ENCODE data around the gene TRIP6. TPM values are rescaled to one million over a fixed set of nuclear protein-coding genes. Genes with fewer than 3 reads are reported as not detected.

The TRIP6 gene, protein sequence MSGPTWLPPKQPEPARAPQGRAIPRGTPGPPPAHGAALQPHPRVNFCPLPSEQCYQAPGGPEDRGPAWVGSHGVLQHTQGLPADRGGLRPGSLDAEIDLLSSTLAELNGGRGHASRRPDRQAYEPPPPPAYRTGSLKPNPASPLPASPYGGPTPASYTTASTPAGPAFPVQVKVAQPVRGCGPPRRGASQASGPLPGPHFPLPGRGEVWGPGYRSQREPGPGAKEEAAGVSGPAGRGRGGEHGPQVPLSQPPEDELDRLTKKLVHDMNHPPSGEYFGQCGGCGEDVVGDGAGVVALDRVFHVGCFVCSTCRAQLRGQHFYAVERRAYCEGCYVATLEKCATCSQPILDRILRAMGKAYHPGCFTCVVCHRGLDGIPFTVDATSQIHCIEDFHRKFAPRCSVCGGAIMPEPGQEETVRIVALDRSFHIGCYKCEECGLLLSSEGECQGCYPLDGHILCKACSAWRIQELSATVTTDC
- polyA plus RNA-seq (2013) = 36.4 TPM

DNA sequence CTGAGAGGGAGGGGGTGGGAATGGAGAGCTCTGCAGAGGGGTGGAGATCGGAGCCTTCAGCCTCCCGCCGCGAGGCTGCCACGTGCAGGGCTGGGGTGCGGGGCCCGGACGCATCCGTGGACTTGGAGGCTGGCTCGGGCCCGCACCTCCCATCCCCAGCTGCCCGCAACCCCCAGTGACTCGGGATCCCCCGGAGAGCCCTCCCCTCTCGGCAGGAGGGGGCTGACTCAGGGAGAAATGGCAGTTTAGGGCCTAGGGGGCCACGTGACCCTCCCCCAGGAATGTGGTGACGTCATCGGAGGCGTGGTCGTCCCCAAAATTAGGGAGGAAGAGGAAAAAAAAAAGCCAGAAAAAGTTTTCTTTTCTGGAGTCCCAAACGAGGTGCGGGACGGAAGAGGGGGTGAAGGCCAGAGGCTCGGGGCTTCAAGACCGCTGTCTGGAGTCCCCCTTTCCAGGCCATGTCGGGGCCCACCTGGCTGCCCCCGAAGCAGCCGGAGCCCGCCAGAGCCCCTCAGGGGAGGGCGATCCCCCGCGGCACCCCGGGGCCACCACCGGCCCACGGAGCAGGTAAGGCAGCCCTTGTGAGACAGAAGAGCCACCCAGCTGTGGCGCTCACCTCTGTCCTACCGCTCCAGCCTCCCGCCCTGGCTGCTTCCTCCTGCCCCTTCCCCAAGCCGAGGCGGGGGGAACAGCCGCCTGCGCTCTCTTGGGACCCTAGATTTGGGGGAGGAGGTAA is at the start of gene TRIP6:
Gene TRIP6 (plus strand): TSS at position 348 of the 736 bp plus-strand sequence. CDS start 111 bp downstream, at position 459.
- Histone ChIP-seq H3K9me3 (ENCODE audit: control extremely low read depth in 1 of 5, control insufficient read depth in 4 of 5, insufficient read depth in 2 of 5, low read depth in 1 of 5, low read length in 4 of 5) (no peaks in the 10 kb centered on the region), H3K36me3 (ENCODE audit: control insufficient read depth in 4 of 4, insufficient read depth in 4 of 4, low read length in 3 of 4) (peaks cover 7 to 29% (median 13%) of the 10 kb centered on the region in 4 experiments), H3K27ac (ENCODE audit: insufficient read depth in 1 of 2, low read depth in 1 of 2, low read length in 2 of 2, poor library complexity in 1 of 2, severe bottlenecking in 2 of 2) (peak within 1 kb of the TSS; percentile 84 to 91), H3K27me3 (replicated peaks in 2 of 5; ENCODE audit: control insufficient read depth in 4 of 5, insufficient read depth in 5 of 5, low read length in 4 of 5) (no peaks in the 10 kb centered on the region), H3K4me3 (ENCODE audit: control insufficient read depth in 1 of 7, extremely low read depth in 1 of 7, insufficient read depth in 4 of 7, low read depth in 2 of 7, low read length in 6 of 7) (peak within 1 kb of the TSS; percentile 45 to 88 (median 77)), H3K4me1 (ENCODE audit: control extremely low read depth in 1 of 4, control insufficient read depth in 4 of 4, insufficient read depth in 4 of 4, low read length in 3 of 4) (peaks cover 0 to 70% (median 41%) of the 10 kb centered on the region in 4 experiments)
- CTCF ChIA-PET = interaction anchor here (0.7 kb wide), 1 partner anchor 15 kb away, joined by 3 read pairs; the partner anchor contains the start of gene SLC12A9
- POLR2A ChIA-PET = interaction anchor here (0.6 kb wide), 1 partner anchor 268 kb away, joined by 5 read pairs; no protein-coding TSS in a partner anchor
- DNase-seq = peak; percentile 75 to 91 (median 84)
- 0% methylated on average over 21 of the region's 42 CpGs for WGBS (ENCODE audit: insufficient coverage)

DNA sequence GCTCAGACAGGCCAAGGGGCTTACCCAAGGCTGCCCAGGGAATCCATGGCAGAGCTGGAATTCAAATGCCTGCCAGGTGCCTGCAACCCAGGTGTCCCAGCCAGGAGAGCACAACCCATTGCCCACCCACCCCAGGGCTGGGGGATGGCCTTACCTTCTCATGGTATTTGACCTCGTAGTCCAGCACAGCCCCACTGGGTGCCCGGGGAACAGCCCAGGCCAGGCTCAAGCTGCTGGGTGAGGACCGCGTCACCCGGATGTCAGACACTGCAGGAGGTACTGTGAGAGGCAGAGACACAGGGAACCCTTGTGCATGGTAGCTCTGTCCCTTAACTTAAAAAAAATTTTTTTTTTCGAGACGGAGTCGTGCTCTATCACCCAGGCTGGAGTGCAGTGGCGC is 48.8 kb upstream of the TRIP6 start:
- DNase-seq = no peak
- whole genome bisulfite sequencing (ENCODE audit: insufficient coverage) = 100% methylated on average over 9 of the region's 9 CpGs
- H3K9me3 ChIP-seq (ENCODE audit: control extremely low read depth in 1 of 5, control insufficient read depth in 4 of 5, insufficient read depth in 2 of 5, low read depth in 1 of 5, low read length in 4 of 5) = no peaks in the 10 kb centered on the region
- H3K36me3 ChIP-seq (ENCODE audit: control insufficient read depth in 4 of 4, insufficient read depth in 4 of 4, low read length in 3 of 4) = peaks cover 0 to 27% (median 9%) of the 10 kb centered on the region in 4 experiments
- CTCF ChIA-PET = interaction anchor here (1.2 to 2.2 kb wide), 4 partner anchors 12 to 34 kb away, joined by 3 to 9 read pairs (median 5); no protein-coding TSS in a partner anchor
- no peak overlapping the region for H3K27ac ChIP-seq (ENCODE audit: insufficient read depth in 1 of 2, low read depth in 1 of 2, low read length in 2 of 2, poor library complexity in 1 of 2, severe bottlenecking in 2 of 2)
- no peaks in the 10 kb centered on the region for H3K27me3 ChIP-seq (replicated peaks in 2 of 5; ENCODE audit: control insufficient read depth in 4 of 5, insufficient read depth in 5 of 5, low read length in 4 of 5)
- H3K4me1 ChIP-seq (ENCODE audit: control extremely low read depth in 1 of 4, control insufficient read depth in 4 of 4, insufficient read depth in 4 of 4, low read length in 3 of 4) = peaks cover 0 to 7% (median 0%) of the 10 kb centered on the region in 4 experiments
- no peak overlapping the region for H3K4me3 ChIP-seq (ENCODE audit: control insufficient read depth in 1 of 7, extremely low read depth in 1 of 7, insufficient read depth in 4 of 7, low read depth in 2 of 7, low read length in 6 of 7)
- POLR2A ChIA-PET = no interaction called here

DNA sequence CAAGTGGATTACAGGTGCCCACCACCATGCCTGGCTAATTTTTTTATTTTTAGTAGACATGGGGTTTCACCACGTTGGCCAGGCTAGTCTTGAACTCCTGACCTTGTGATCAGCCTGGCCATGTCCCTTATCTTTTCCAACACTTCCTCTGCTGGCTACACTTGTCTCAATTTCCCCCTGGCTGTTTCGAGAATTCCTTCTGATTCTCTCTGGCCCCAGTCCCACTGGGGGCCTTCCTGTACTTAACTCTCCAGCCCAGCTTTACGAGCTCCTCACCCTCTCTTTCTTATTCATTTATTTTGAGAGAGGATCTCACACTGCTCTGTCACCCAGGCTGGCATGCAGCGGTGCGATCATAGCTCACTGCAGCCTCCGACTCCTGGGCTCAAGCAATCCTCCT is 48.4 kb upstream of the TRIP6 start:
- ChIA-PET POLR2A (interaction anchor here (0.8 kb wide), 1 partner anchor 91 kb away, joined by 4 read pairs; no protein-coding TSS in a partner anchor), CTCF (interaction anchor here (1.2 to 2.2 kb wide), 4 partner anchors 13 to 33 kb away, joined by 3 to 9 read pairs (median 5); no protein-coding TSS in a partner anchor)
- H3K27ac ChIP-seq (ENCODE audit: insufficient read depth in 1 of 2, low read depth in 1 of 2, low read length in 2 of 2, poor library complexity in 1 of 2, severe bottlenecking in 2 of 2) = no peak overlapping the region
- H3K9me3 ChIP-seq (ENCODE audit: control extremely low read depth in 1 of 5, control insufficient read depth in 4 of 5, insufficient read depth in 2 of 5, low read depth in 1 of 5, low read length in 4 of 5) = no peaks in the 10 kb centered on the region
- peaks cover 0 to 27% (median 9%) of the 10 kb centered on the region in 4 experiments for H3K36me3 ChIP-seq (ENCODE audit: control insufficient read depth in 4 of 4, insufficient read depth in 4 of 4, low read length in 3 of 4)
- H3K4me1 ChIP-seq (ENCODE audit: control extremely low read depth in 1 of 4, control insufficient read depth in 4 of 4, insufficient read depth in 4 of 4, low read length in 3 of 4) = peaks cover 0 to 3% (median 0%) of the 10 kb centered on the region in 4 experiments
- no peak overlapping the region for H3K4me3 ChIP-seq (ENCODE audit: control insufficient read depth in 1 of 7, extremely low read depth in 1 of 7, insufficient read depth in 4 of 7, low read depth in 2 of 7, low read length in 6 of 7)
- DNase-seq = no peak
- WGBS (ENCODE audit: insufficient coverage) = 97% methylated on average over 6 of the region's 6 CpGs
- no peaks in the 10 kb centered on the region for H3K27me3 ChIP-seq (replicated peaks in 2 of 5; ENCODE audit: control insufficient read depth in 4 of 5, insufficient read depth in 5 of 5, low read length in 4 of 5)

DNA sequence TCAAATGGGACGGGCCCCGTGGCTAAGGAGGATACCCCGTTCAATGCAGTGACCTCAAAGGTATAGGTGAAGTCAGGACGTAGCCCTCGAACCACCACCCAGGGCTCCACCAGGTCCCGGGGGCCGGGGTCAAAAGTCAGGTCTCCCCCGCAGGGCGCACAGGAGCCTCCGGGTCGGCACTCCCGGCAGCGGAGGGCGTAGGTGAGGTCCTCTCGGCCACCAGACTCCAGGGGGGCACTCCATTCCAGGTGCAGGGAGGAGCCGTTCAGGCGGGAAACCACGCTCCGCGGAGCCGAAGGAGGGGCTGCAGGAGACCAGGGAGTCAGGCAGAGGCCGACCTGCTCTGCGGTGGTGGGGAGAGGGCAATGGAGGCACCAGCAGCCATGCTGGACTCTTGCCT is 47.6 kb upstream of the TRIP6 start:
- 98% methylated on average over 20 of the region's 23 CpGs for WGBS (ENCODE audit: insufficient coverage)
- Histone ChIP-seq H3K36me3 (ENCODE audit: control insufficient read depth in 4 of 4, insufficient read depth in 4 of 4, low read length in 3 of 4) (peaks cover 0 to 25% (median 8%) of the 10 kb centered on the region in 4 experiments), H3K9me3 (ENCODE audit: control extremely low read depth in 1 of 5, control insufficient read depth in 4 of 5, insufficient read depth in 2 of 5, low read depth in 1 of 5, low read length in 4 of 5) (no peaks in the 10 kb centered on the region), H3K4me1 (ENCODE audit: control extremely low read depth in 1 of 4, control insufficient read depth in 4 of 4, insufficient read depth in 4 of 4, low read length in 3 of 4) (no peaks in the 10 kb centered on the region), H3K4me3 (ENCODE audit: control insufficient read depth in 1 of 7, extremely low read depth in 1 of 7, insufficient read depth in 4 of 7, low read depth in 2 of 7, low read length in 6 of 7) (no peak overlapping the region), H3K27me3 (replicated peaks in 2 of 5; ENCODE audit: control insufficient read depth in 4 of 5, insufficient read depth in 5 of 5, low read length in 4 of 5) (no peaks in the 10 kb centered on the region), H3K27ac (ENCODE audit: insufficient read depth in 1 of 2, low read depth in 1 of 2, low read length in 2 of 2, poor library complexity in 1 of 2, severe bottlenecking in 2 of 2) (no peak overlapping the region)
- CTCF ChIA-PET = no interaction called here
- no peak for DNase-seq
- POLR2A ChIA-PET = interaction anchor here (0.8 kb wide), 1 partner anchor 91 kb away, joined by 4 read pairs; no protein-coding TSS in a partner anchor

DNA sequence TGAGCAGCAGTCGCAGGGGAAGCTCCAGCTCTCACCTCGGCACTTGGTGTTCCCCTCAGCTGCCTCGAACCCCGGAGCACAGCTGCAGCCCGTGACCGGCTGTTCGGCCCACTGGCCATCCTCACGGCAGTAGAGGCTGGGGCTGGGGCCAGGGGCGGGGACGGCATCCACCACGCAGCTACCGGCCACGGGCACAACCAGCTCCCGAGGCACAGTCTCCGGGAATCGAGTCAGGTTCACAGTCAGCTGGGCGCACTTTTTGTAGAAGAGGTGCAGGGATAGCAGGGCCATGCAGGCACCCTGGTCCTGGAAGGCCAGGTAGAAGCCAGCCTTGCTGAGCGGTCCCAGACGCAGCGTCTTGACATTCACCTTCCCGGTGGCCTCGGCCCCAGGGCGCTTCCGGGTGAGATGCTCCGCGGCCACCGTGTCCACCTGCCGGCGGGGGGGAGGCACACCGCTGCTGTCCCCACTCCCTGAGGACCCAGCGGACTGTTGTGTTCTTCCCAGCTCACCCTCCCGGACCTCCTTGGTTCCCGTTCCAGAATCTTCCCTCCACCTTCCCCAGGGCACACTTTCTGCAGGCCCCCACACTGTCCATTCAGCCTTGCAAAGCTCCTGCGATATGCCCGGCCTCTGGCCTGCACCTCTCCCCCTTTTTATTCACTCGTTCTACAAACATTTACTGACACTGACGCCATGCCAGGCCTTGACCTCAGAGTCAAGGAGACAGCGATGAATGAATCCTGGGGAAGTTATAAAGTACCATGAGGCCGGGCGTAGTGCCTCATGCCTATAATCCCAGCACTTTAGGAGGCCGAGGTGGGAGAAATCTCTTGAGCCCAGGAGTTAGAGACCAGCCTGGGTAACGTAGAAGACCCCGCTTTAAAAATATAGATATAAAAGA is 44.7 kb upstream of the TRIP6 start:
- Histone ChIP-seq H3K36me3 (ENCODE audit: control insufficient read depth in 4 of 4, insufficient read depth in 4 of 4, low read length in 3 of 4) (peaks cover 0 to 15% (median 5%) of the 10 kb centered on the region in 4 experiments), H3K9me3 (ENCODE audit: control extremely low read depth in 1 of 5, control insufficient read depth in 4 of 5, insufficient read depth in 2 of 5, low read depth in 1 of 5, low read length in 4 of 5) (no peaks in the 10 kb centered on the region), H3K4me1 (ENCODE audit: control extremely low read depth in 1 of 4, control insufficient read depth in 4 of 4, insufficient read depth in 4 of 4, low read length in 3 of 4) (peaks cover 0 to 19% (median 15%) of the 10 kb centered on the region in 4 experiments), H3K27ac (ENCODE audit: insufficient read depth in 1 of 2, low read depth in 1 of 2, low read length in 2 of 2, poor library complexity in 1 of 2, severe bottlenecking in 2 of 2) (no peak overlapping the region), H3K27me3 (replicated peaks in 2 of 5; ENCODE audit: control insufficient read depth in 4 of 5, insufficient read depth in 5 of 5, low read length in 4 of 5) (peaks cover 0 to 5% (median 0%) of the 10 kb centered on the region in 5 experiments), H3K4me3 (ENCODE audit: control insufficient read depth in 1 of 7, extremely low read depth in 1 of 7, insufficient read depth in 4 of 7, low read depth in 2 of 7, low read length in 6 of 7) (no peak overlapping the region)
- WGBS (ENCODE audit: insufficient coverage) = 99% methylated on average over 39 of the region's 43 CpGs
- DNase-seq = no peak
- ChIA-PET POLR2A (interaction anchor here (0.6 kb wide), 2 partner anchors 11 to 29 kb away, joined by 3 to 5 read pairs; no protein-coding TSS in a partner anchor), CTCF (interaction anchor here (0.9 to 13.2 kb wide), 3 partner anchors 9 to 19 kb away, joined by 3 to 108 read pairs (median 3); no protein-coding TSS in a partner anchor)

DNA sequence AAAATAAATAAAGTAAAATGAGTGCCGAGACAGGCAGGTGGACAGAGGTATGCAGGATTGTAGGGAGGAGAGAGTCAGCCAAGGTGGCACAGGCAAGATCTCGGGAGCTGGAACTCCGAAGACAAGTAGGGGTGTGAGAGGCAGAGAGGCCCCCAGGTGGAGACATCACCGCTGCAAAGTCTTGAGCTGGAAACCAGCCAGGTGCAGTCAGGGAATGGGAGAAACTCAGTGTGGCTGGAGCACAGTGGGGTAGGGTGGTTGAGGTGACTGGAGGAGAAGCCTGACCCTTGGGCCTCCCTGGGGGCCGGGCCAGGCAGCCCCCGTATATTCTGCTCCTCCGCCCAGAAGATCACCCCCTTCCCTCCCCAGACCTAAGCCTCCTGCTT is 44.1 kb upstream of the TRIP6 start:
- Histone ChIP-seq H3K4me3 (ENCODE audit: control insufficient read depth in 1 of 7, extremely low read depth in 1 of 7, insufficient read depth in 4 of 7, low read depth in 2 of 7, low read length in 6 of 7) (no peak overlapping the region), H3K9me3 (ENCODE audit: control extremely low read depth in 1 of 5, control insufficient read depth in 4 of 5, insufficient read depth in 2 of 5, low read depth in 1 of 5, low read length in 4 of 5) (no peaks in the 10 kb centered on the region), H3K27me3 (replicated peaks in 2 of 5; ENCODE audit: control insufficient read depth in 4 of 5, insufficient read depth in 5 of 5, low read length in 4 of 5) (peaks cover 0 to 11% (median 0%) of the 10 kb centered on the region in 5 experiments), H3K36me3 (ENCODE audit: control insufficient read depth in 4 of 4, insufficient read depth in 4 of 4, low read length in 3 of 4) (peaks cover 0 to 15% (median 5%) of the 10 kb centered on the region in 4 experiments), H3K4me1 (ENCODE audit: control extremely low read depth in 1 of 4, control insufficient read depth in 4 of 4, insufficient read depth in 4 of 4, low read length in 3 of 4) (peaks cover 0 to 25% (median 21%) of the 10 kb centered on the region in 4 experiments), H3K27ac (ENCODE audit: insufficient read depth in 1 of 2, low read depth in 1 of 2, low read length in 2 of 2, poor library complexity in 1 of 2, severe bottlenecking in 2 of 2) (no peak overlapping the region)
- 94% methylated on average over 4 of the region's 7 CpGs for WGBS (ENCODE audit: insufficient coverage)
- POLR2A ChIA-PET = interaction anchor here (0.6 kb wide), 1 partner anchor 11 kb away, joined by 5 read pairs; no protein-coding TSS in a partner anchor
- CTCF ChIA-PET = interaction anchor here (0.6 to 13.2 kb wide), 2 partner anchors 19 to 29 kb away, joined by 3 to 108 read pairs; no protein-coding TSS in a partner anchor
- DNase-seq = no peak
